HEK293 (cell line): ENCODE data around the gene CENPV.

Source experiments
- CTCF ChIA-PET: fragments of 350-600 bp; formaldehyde crosslinking; extraction: SDS; loops from one replicate; lab custom pipeline; 2021; ENCODE audit warnings: antibody characterized with exemption; lab: Yijun Ruan, JAX
- POLR2A ChIA-PET: fragments of 300-600 bp; formaldehyde crosslinking; extraction: SDS; loops from one replicate; lab custom pipeline; 2020; ENCODE audit warnings: antibody characterized with exemption, inconsistent platforms; lab: Yijun Ruan, JAX
- H3K27ac ChIP-seq: fragments of 200-500 bp; sonication (Bioruptor generic); 2 replicates; pipeline ENCODE4 v1.5.1; 2014; ENCODE audit warnings: low read depth, low read length, control low read depth, inconsistent platforms; ENCODE audit errors: extremely low read depth
- H3K36me3 ChIP-seq, 2 experiments: fragments of 200-500 bp in 1 of 2; sonication (Bioruptor generic) in 1 of 2; 1 replicate in 1 of 2; 2 replicates in 1 of 2; pipeline ENCODE4 v1.5.1; 2014 to 2017; ENCODE audit warnings: inconsistent platforms in 2 of 2, low read length in 2 of 2; ENCODE audit not compliant: control insufficient read depth in 2 of 2, insufficient read depth in 1 of 2
- H3K4me1 ChIP-seq: fragments of 200-500 bp; sonication (Bioruptor generic); 2 replicates; pipeline ENCODE4 v1.5.1; 2014; ENCODE audit warnings: mild to moderate bottlenecking, low read length, inconsistent platforms; ENCODE audit not compliant: control insufficient read depth, insufficient read depth
- H3K4me3 ChIP-seq: 2 replicates; pipeline ENCODE4 v1.5.1; 2011; ENCODE audit warnings: low read depth, mild to moderate bottlenecking, control low read depth, low read length, moderate library complexity
- H3K9me3 ChIP-seq: fragments of 200-500 bp; sonication (Bioruptor generic); 2 replicates; pipeline ENCODE4 v1.5.1; 2014; ENCODE audit warnings: low read depth, low read length, inconsistent platforms; ENCODE audit not compliant: control insufficient read depth, insufficient read depth
- BCL11B ChIP-seq: fragments of 450-650 bp; formaldehyde crosslinking; IDR thresholded peaks from 2 replicates; pipeline ENCODE4 v1.5.1; 2016; ENCODE audit warnings: low read depth, missing biosample characterization, missing genetic modification characterization
- GLIS2 ChIP-seq: fragments of 450-650 bp; formaldehyde crosslinking; IDR thresholded peaks from 2 replicates; pipeline ENCODE4 v1.5.1; 2016; ENCODE audit warnings: missing biosample characterization, missing genetic modification characterization
- IKZF3 ChIP-seq: fragments of 450-650 bp; IDR thresholded peaks from 2 replicates; pipeline ENCODE4 v1.5.0; 2018; ENCODE audit warnings: missing biosample characterization, mild to moderate bottlenecking, missing genetic modification characterization, moderate library complexity
- OSR2 ChIP-seq: fragments of 450-650 bp; formaldehyde crosslinking; IDR thresholded peaks from 2 replicates; pipeline ENCODE4 v1.5.1; 2016; ENCODE audit warnings: missing biosample characterization, missing genetic modification characterization
- ZBTB7A ChIP-seq: fragments of 450-650 bp; formaldehyde crosslinking; IDR thresholded peaks from 2 replicates; pipeline ENCODE4 v1.5.1; 2016; ENCODE audit warnings: low read depth, missing biosample characterization, missing genetic modification characterization
- ZFP37 ChIP-seq: fragments of 450-650 bp; formaldehyde crosslinking; IDR thresholded peaks from 2 replicates; pipeline ENCODE4 v1.5.1; 2016; ENCODE audit warnings: missing biosample characterization, missing genetic modification characterization
- ZNF169 ChIP-seq: fragments of 450-650 bp; formaldehyde crosslinking; IDR thresholded peaks from 2 replicates; pipeline ENCODE4 v1.5.1; 2016; ENCODE audit warnings: missing biosample characterization, missing genetic modification characterization
- ZNF174 ChIP-seq: fragments of 450-650 bp; formaldehyde crosslinking; IDR thresholded peaks from 2 replicates; pipeline ENCODE4 v1.5.0; 2017; ENCODE audit warnings: missing biosample characterization, mild to moderate bottlenecking, missing genetic modification characterization
- ZNF221 ChIP-seq: fragments of 450-650 bp; formaldehyde crosslinking; IDR thresholded peaks from 2 replicates; pipeline ENCODE4 v1.5.1; 2017; ENCODE audit warnings: missing biosample characterization, missing genetic modification characterization, borderline replicate concordance
- ZNF248 ChIP-seq: fragments of 450-650 bp; formaldehyde crosslinking; IDR thresholded peaks from 2 replicates; pipeline ENCODE4 v1.5.1; 2017; ENCODE audit warnings: missing biosample characterization, missing genetic modification characterization
- ZNF394 ChIP-seq: fragments of 450-650 bp; formaldehyde crosslinking; IDR thresholded peaks from 2 replicates; pipeline ENCODE4 v1.5.1; 2016; ENCODE audit warnings: missing biosample characterization, missing genetic modification characterization, mild to moderate bottlenecking, moderate library complexity, borderline replicate concordance
- ZNF600 ChIP-seq: fragments of 450-650 bp; formaldehyde crosslinking; IDR thresholded peaks from 2 replicates; pipeline ENCODE4 v1.5.1; 2016; ENCODE audit warnings: missing biosample characterization, missing genetic modification characterization
- ZNF610 ChIP-seq: fragments of 450-650 bp; formaldehyde crosslinking; IDR thresholded peaks from 2 replicates; pipeline ENCODE4 v1.5.1; 2016; ENCODE audit warnings: missing biosample characterization, missing genetic modification characterization, borderline replicate concordance
- ZNF629 ChIP-seq: fragments of 450-650 bp; formaldehyde crosslinking; IDR thresholded peaks from 2 replicates; pipeline ENCODE4 v1.5.1; 2017; ENCODE audit warnings: missing biosample characterization, missing genetic modification characterization
- ZNF654 ChIP-seq: fragments of 450-650 bp; formaldehyde crosslinking; IDR thresholded peaks from 2 replicates; pipeline ENCODE4 v1.5.1; 2016; ENCODE audit warnings: low read depth, missing biosample characterization, missing genetic modification characterization
- TF ChIP-seq, protein P1 (sequence below): fragments of 450-650 bp; formaldehyde crosslinking; IDR thresholded peaks from 2 replicates; pipeline ENCODE4 v1.5.1; 2016; ENCODE audit warnings: missing biosample characterization, missing genetic modification characterization, borderline replicate concordance
- TF ChIP-seq, protein P2 (sequence below): fragments of 450-650 bp; formaldehyde crosslinking; IDR thresholded peaks from 2 replicates; pipeline ENCODE4 v1.5.1; 2016; ENCODE audit warnings: missing biosample characterization, missing genetic modification characterization
- TF ChIP-seq, protein P3 (sequence below): fragments of 450-650 bp; formaldehyde crosslinking; IDR thresholded peaks from 2 replicates; pipeline ENCODE4 v1.5.1; 2016; ENCODE audit warnings: missing biosample characterization, missing genetic modification characterization
- TF ChIP-seq, protein P4 (sequence below): sonication (generic); formaldehyde crosslinking; IDR thresholded peaks from 2 replicates; pipeline ENCODE4 v1.8.1; 2022; ENCODE audit warnings: mild to moderate bottlenecking, moderate library complexity, missing genetic modification reagents
- TF ChIP-seq, protein P5 (sequence below): fragments of 450-650 bp; formaldehyde crosslinking; IDR thresholded peaks from 2 replicates; pipeline ENCODE4 v1.5.1; 2016; ENCODE audit warnings: missing biosample characterization, missing genetic modification characterization

CENPV gene

DNA sequence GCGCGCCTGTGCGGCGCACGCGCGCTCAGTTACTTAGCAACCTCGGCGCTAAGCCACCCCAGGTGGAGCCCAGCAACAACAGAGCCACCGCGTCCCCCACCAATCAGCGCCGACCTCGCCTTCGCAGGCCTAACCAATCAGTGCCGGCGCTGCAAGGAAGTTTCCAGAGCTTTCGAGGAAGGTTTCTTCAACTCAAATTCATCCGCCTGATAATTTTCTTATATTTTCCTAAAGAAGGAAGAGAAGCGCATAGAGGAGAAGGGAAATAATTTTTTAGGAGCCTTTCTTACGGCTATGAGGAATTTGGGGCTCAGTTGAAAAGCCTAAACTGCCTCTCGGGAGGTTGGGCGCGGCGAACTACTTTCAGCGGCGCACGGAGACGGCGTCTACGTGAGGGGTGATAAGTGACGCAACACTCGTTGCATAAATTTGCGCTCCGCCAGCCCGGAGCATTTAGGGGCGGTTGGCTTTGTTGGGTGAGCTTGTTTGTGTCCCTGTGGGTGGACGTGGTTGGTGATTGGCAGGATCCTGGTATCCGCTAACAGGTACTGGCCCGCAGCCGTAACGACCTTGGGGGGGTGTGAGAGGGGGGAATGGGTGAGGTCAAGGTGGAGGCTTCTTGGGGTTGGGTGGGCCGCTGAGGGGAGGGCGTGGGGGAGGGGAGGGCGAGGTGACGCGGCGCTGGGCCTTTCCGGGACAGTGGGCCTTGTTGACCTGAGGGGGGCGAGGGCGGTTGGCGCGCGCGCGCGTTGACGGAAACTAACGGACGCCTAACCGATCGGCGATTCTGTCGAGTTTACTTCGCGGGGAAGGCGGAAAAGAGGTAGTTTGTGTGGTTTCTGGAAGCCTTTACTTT, 27.6 kb upstream of the CENPV start, which contains the start of gene UBB (continued):
- TF ChIP-seq, protein P1, sequence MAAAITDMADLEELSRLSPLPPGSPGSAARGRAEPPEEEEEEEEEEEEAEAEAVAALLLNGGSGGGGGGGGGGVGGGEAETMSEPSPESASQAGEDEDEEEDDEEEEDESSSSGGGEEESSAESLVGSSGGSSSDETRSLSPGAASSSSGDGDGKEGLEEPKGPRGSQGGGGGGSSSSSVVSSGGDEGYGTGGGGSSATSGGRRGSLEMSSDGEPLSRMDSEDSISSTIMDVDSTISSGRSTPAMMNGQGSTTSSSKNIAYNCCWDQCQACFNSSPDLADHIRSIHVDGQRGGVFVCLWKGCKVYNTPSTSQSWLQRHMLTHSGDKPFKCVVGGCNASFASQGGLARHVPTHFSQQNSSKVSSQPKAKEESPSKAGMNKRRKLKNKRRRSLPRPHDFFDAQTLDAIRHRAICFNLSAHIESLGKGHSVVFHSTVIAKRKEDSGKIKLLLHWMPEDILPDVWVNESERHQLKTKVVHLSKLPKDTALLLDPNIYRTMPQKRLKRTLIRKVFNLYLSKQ: no peak
- peak; percentile 95 for TF ChIP-seq ZNF629 (tag by site-specific recombination)
- no peak for TF ChIP-seq ZNF248 (tag by site-specific recombination)
- no peak for TF ChIP-seq ZNF174 (tag by site-specific recombination)
- peak; percentile 64 for TF ChIP-seq ZNF394 (tag by site-specific recombination)
- TF ChIP-seq GLIS2: peak; percentile 85
- TF ChIP-seq, protein P2, sequence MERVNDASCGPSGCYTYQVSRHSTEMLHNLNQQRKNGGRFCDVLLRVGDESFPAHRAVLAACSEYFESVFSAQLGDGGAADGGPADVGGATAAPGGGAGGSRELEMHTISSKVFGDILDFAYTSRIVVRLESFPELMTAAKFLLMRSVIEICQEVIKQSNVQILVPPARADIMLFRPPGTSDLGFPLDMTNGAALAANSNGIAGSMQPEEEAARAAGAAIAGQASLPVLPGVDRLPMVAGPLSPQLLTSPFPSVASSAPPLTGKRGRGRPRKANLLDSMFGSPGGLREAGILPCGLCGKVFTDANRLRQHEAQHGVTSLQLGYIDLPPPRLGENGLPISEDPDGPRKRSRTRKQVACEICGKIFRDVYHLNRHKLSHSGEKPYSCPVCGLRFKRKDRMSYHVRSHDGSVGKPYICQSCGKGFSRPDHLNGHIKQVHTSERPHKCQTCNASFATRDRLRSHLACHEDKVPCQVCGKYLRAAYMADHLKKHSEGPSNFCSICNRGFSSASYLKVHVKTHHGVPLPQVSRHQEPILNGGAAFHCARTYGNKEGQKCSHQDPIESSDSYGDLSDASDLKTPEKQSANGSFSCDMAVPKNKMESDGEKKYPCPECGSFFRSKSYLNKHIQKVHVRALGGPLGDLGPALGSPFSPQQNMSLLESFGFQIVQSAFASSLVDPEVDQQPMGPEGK (tag by site-specific recombination): peak; percentile 95
- TF ChIP-seq, all 188 proteins: peak for 99

DNA sequence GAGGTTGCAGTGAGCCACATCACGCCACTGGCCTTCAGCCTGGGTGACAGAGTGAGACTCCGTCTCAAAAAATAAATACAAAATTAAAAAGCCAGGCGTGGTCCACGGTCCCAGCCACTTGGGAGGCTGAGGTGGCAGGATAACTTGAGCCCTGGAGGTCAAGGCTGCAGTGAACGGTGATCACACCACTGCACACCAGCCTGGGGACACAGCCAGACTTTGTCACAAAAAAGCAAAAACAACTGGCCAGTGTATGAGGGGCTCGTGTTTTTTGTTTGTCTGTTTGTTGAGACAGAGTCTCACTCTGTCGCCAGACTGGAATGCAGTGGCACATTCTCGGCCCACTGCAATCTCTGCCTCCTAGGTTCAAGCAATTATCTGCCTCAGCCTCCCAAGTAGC, 26.4 kb upstream of the CENPV start:
- Histone ChIP-seq H3K9me3 (no peaks in the 10 kb centered on the region), H3K27ac (no peak overlapping the region), H3K4me1 (peaks cover 10% of the 10 kb centered on the region; the same call in 1 of the 2 replicates), H3K36me3 (peaks cover 12 to 33% of the 10 kb centered on the region in 2 experiments), H3K4me3 (no peak overlapping the region)
- ChIA-PET CTCF (interaction anchor here (9.7 kb wide), 1 partner anchor 16 kb away, joined by 93 read pairs; no protein-coding TSS in a partner anchor), POLR2A (interaction anchor here (1.3 to 2.5 kb wide), 4 partner anchors 10 to 63 kb away, joined by 6 to 83 read pairs (median 32); no protein-coding TSS in a partner anchor)
- TF ChIP-seq, protein P3, sequence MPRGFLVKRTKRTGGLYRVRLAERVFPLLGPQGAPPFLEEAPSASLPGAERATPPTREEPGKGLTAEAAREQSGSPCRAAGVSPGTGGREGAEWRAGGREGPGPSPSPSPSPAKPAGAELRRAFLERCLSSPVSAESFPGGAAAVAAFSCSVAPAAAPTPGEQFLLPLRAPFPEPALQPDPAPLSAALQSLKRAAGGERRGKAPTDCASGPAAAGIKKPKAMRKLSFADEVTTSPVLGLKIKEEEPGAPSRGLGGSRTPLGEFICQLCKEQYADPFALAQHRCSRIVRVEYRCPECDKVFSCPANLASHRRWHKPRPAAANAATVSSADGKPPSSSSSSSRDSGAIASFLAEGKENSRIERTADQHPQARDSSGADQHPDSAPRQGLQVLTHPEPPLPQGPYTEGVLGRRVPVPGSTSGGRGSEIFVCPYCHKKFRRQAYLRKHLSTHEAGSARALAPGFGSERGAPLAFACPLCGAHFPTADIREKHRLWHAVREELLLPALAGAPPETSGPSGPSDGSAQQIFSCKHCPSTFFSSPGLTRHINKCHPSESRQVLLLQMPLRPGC: no peak
- TF ChIP-seq ZNF654 (tag by site-specific recombination): no peak
- TF ChIP-seq ZBTB7A: no peak
- TF ChIP-seq BCL11B (tag by site-specific recombination): no peak
- TF ChIP-seq, protein P4, sequence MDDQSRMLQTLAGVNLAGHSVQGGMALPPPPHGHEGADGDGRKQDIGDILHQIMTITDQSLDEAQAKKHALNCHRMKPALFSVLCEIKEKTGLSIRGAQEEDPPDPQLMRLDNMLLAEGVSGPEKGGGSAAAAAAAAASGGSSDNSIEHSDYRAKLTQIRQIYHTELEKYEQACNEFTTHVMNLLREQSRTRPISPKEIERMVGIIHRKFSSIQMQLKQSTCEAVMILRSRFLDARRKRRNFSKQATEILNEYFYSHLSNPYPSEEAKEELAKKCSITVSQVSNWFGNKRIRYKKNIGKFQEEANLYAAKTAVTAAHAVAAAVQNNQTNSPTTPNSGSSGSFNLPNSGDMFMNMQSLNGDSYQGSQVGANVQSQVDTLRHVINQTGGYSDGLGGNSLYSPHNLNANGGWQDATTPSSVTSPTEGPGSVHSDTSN (CRISPR knock-in tag): no peak
- TF ChIP-seq ZNF600 (tag by site-specific recombination): no peak
- TF ChIP-seq IKZF3 (tag by site-specific recombination): no peak
- TF ChIP-seq, protein P5, sequence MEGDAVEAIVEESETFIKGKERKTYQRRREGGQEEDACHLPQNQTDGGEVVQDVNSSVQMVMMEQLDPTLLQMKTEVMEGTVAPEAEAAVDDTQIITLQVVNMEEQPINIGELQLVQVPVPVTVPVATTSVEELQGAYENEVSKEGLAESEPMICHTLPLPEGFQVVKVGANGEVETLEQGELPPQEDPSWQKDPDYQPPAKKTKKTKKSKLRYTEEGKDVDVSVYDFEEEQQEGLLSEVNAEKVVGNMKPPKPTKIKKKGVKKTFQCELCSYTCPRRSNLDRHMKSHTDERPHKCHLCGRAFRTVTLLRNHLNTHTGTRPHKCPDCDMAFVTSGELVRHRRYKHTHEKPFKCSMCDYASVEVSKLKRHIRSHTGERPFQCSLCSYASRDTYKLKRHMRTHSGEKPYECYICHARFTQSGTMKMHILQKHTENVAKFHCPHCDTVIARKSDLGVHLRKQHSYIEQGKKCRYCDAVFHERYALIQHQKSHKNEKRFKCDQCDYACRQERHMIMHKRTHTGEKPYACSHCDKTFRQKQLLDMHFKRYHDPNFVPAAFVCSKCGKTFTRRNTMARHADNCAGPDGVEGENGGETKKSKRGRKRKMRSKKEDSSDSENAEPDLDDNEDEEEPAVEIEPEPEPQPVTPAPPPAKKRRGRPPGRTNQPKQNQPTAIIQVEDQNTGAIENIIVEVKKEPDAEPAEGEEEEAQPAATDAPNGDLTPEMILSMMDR: no peak
- TF ChIP-seq ZFP37: no peak
- no peak for TF ChIP-seq ZNF610
- TF ChIP-seq ZNF169 (tag by site-specific recombination): no peak
- TF ChIP-seq ZNF221 (tag by site-specific recombination): no peak
- TF ChIP-seq OSR2: no peak
